Panc1 (cell line): ENCODE results near the gene LKAAEAR1. TPM values are rescaled to one million over a fixed set of nuclear protein-coding genes. Genes with fewer than 3 reads are reported as not detected.

ENCODE experiments used
- ATAC-seq: fragments of 200-7000 bp; cut with Tn5 transposase; 2 replicates; pipeline ENCODE4 v1.9.1; 2020; ENCODE audit warnings: mild to moderate bottlenecking, moderate library complexity
- BruUV-seq: library from RNA; stranded (reverse); fragments of 400-500 nt; replicated peaks from 2 replicates; lab custom pipeline; 2021; lab: Mats Ljungman, UMichigan
- CTCF ChIA-PET: fragments of 300-600 bp; sonication (Branson Sonifier 250); formaldehyde crosslinking; loops from one replicate; lab custom pipeline; 2022; ENCODE audit warnings: antibody characterized with exemption; lab: Charles Lee
- POLR2A ChIA-PET: fragments of 300-600 bp; sonication (Branson Sonifier 250); formaldehyde crosslinking; loops from one replicate; lab custom pipeline; 2022; ENCODE audit warnings: antibody characterized with exemption; lab: Charles Lee
- DNase-seq: peaks from one replicate; pipeline ENCODE4 v3.0.0-alpha.2; 2010; ENCODE audit warnings: low read depth, low spot score
- H3K27ac ChIP-seq: 2 replicates; pipeline ENCODE4 v1.5.1; 2011; ENCODE audit warnings: mild to moderate bottlenecking, low read length, inconsistent platforms
- H3K27me3 ChIP-seq: fragments of 200-500 bp; sonication (Bioruptor generic); 2 replicates; pipeline ENCODE4 v1.6.0; 2014; ENCODE audit warnings: low read length, inconsistent platforms; ENCODE audit not compliant: control insufficient read depth, insufficient read depth
- H3K36me3 ChIP-seq: fragments of 200-500 bp; sonication (Bioruptor generic); 2 replicates; pipeline ENCODE4 v1.5.1; 2014; ENCODE audit warnings: inconsistent platforms, mild to moderate bottlenecking, low read length, moderate library complexity; ENCODE audit not compliant: control insufficient read depth, insufficient read depth
- H3K4me1 ChIP-seq: 2 replicates; pipeline ENCODE4 v1.5.1; 2011; ENCODE audit warnings: inconsistent platforms, mild to moderate bottlenecking, low read length, moderate library complexity; ENCODE audit not compliant: control insufficient read depth, insufficient read depth
- H3K4me3 ChIP-seq, 2 experiments: 2 replicates each; pipeline ENCODE4 v1.5.1; 2011 to 2012; ENCODE audit warnings: low read depth in 2 of 2, low read length in 2 of 2, mild to moderate bottlenecking in 2 of 2, inconsistent platforms in 1 of 2, moderate library complexity in 1 of 2
- H3K9me3 ChIP-seq: fragments of 200-500 bp; sonication (Bioruptor generic); 2 replicates; pipeline ENCODE4 v1.5.1; 2014; ENCODE audit warnings: low read depth, mild to moderate bottlenecking, inconsistent platforms, low read length, moderate library complexity; ENCODE audit not compliant: control insufficient read depth, insufficient read depth
- CTCF ChIP-seq: fragments of 450-650 bp; IDR thresholded peaks from 2 replicates; pipeline ENCODE4 v1.5.1; 2017; ENCODE audit warnings: mild to moderate bottlenecking
- POLR2AphosphoS5 ChIP-seq: IDR thresholded peaks from 2 replicates; pipeline ENCODE4 v1.6.1; 2012; ENCODE audit warnings: mild to moderate bottlenecking, low read depth, low read length, moderate library complexity
- SIN3A ChIP-seq: IDR thresholded peaks from 2 replicates; pipeline ENCODE4 v1.6.1; 2012; ENCODE audit warnings: low read depth, mild to moderate bottlenecking, low read length, moderate library complexity, borderline replicate concordance; ENCODE audit not compliant: insufficient read depth
- TCF7L2 ChIP-seq: IDR thresholded peaks from 2 replicates; pipeline ENCODE4 v1.6.1; 2011; ENCODE audit warnings: mild to moderate bottlenecking, low read depth, low read length, inconsistent platforms
- in situ Hi-C: cut with HindIII; loops from 2 replicates; pipeline ENCODE4 v1.10.0; 2016; ENCODE audit warnings: low sequenced_read_pairs, low pct_unique_long_range_greater_than_20kb
- intact Hi-C: fragments of 100-400 bp; cut with micrococcal nuclease; formaldehyde crosslinking; loops from one replicate; pipeline ENCODE4 v1.10.0; 2022; ENCODE audit not compliant: unreplicated experiment
- total RNA-seq: library from RNA; stranded (reverse); gene quantifications from one replicate; pipeline ENCODE4 v1.2.1, GENCODE V29; 2021; ENCODE audit not compliant: unreplicated experiment
- TF ChIP-seq, protein P1 (sequence below), 2 experiments: IDR thresholded peaks; 2 replicates each; pipeline ENCODE4 v1.6.1; 2011 to 2012; ENCODE audit warnings: low read depth in 2 of 2, control low read depth in 1 of 2, low read length in 1 of 2, mild to moderate bottlenecking in 1 of 2, moderate library complexity in 1 of 2; ENCODE audit not compliant: insufficient read depth in 1 of 2

Gene LKAAEAR1
- total RNA-seq, 1 experiment from 2014 or later = 0.67 TPM

- TF ChIP-seq, protein P1, sequence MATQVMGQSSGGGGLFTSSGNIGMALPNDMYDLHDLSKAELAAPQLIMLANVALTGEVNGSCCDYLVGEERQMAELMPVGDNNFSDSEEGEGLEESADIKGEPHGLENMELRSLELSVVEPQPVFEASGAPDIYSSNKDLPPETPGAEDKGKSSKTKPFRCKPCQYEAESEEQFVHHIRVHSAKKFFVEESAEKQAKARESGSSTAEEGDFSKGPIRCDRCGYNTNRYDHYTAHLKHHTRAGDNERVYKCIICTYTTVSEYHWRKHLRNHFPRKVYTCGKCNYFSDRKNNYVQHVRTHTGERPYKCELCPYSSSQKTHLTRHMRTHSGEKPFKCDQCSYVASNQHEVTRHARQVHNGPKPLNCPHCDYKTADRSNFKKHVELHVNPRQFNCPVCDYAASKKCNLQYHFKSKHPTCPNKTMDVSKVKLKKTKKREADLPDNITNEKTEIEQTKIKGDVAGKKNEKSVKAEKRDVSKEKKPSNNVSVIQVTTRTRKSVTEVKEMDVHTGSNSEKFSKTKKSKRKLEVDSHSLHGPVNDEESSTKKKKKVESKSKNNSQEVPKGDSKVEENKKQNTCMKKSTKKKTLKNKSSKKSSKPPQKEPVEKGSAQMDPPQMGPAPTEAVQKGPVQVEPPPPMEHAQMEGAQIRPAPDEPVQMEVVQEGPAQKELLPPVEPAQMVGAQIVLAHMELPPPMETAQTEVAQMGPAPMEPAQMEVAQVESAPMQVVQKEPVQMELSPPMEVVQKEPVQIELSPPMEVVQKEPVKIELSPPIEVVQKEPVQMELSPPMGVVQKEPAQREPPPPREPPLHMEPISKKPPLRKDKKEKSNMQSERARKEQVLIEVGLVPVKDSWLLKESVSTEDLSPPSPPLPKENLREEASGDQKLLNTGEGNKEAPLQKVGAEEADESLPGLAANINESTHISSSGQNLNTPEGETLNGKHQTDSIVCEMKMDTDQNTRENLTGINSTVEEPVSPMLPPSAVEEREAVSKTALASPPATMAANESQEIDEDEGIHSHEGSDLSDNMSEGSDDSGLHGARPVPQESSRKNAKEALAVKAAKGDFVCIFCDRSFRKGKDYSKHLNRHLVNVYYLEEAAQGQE (IDR thresholded peaks at IDR 0.05; ENCODE audit: insufficient read depth in 1 of 2, low read depth in 2 of 2, low read length in 1 of 2) = no peak
- TF ChIP-seq SIN3A (no peak), CTCF (no peak), POLR2AphosphoS5 (no peak), TCF7L2 (no peak)
- Histone ChIP-seq H3K36me3 (no peaks in the 10 kb centered on the region), H3K4me3 (no peak overlapping the region), H3K27ac (no peak overlapping the region), H3K9me3 (no peaks in the 10 kb centered on the region), H3K27me3 (no peaks in the 10 kb centered on the region), H3K4me1 (no peaks in the 10 kb centered on the region)
- CTCF ChIA-PET = no interaction called here
- intact Hi-C loops = no loop called here
- DNase-seq = no peak
- no peak for ATAC-seq
- POLR2A ChIA-PET = no interaction called here
- in situ Hi-C loops = no loop called here
- no TSS peak for BruUV-seq
Measured at GRCh38 chr20:64095927-64096326, 11.7 kb upstream of the LKAAEAR1 start.

GRCh38 chr20:64095455-64095854, 11.3 kb upstream of the LKAAEAR1 start:
- in situ Hi-C loops (no loop called here), intact Hi-C loops (no loop called here)
- Histone ChIP-seq H3K4me3 (no peak overlapping the region), H3K9me3 (no peaks in the 10 kb centered on the region), H3K27me3 (no peaks in the 10 kb centered on the region), H3K36me3 (no peaks in the 10 kb centered on the region), H3K27ac (no peak overlapping the region), H3K4me1 (no peaks in the 10 kb centered on the region)
- DNase-seq (no peak), ATAC-seq (no peak)
- POLR2A ChIA-PET = no interaction called here
- BruUV-seq = no TSS peak
- TF ChIP-seq, protein P1 (IDR thresholded peaks at IDR 0.05; ENCODE audit: insufficient read depth in 1 of 2, low read depth in 2 of 2, low read length in 1 of 2) = no peak
- TF ChIP-seq CTCF = no peak
- TF ChIP-seq TCF7L2 = no peak
- TF ChIP-seq SIN3A = no peak
- TF ChIP-seq POLR2AphosphoS5 = no peak
- CTCF ChIA-PET = no interaction called here
